DOHH2 (cell line): Measurements from ENCODE around the gene CSTB.

ENCODE experiments used
- H3F3A ChIP-seq: fragments of 200-600 bp; sonication (generic), shearing (Covaris generic); 2 replicates; pipeline ENCODE4 v1.6.0; 2016; ENCODE audit warnings: antibody characterized with exemption, mild to moderate bottlenecking; ENCODE audit not compliant: control insufficient read depth, insufficient read depth
- H3K27ac ChIP-seq: fragments of 200-600 bp; sonication (generic); 2 replicates; pipeline ENCODE4 v1.5.1; 2014; ENCODE audit warnings: low read depth, mild to moderate bottlenecking, low read length, moderate library complexity
- H3K27me3 ChIP-seq: fragments of 200-600 bp; sonication (generic); 2 replicates; pipeline ENCODE4 v1.6.1; 2014; ENCODE audit warnings: mild to moderate bottlenecking, low read length, mixed read lengths; ENCODE audit not compliant: control insufficient read depth
- H3K36me3 ChIP-seq: fragments of 200-600 bp; sonication (generic); 2 replicates; pipeline ENCODE4 v1.6.1; 2014; ENCODE audit warnings: mild to moderate bottlenecking, low read length, moderate library complexity, mixed read lengths; ENCODE audit not compliant: control insufficient read depth
- H3K4me1 ChIP-seq: fragments of 200-600 bp; sonication (generic); 2 replicates; pipeline ENCODE4 v1.6.1; 2014; ENCODE audit warnings: mild to moderate bottlenecking, low read length, mixed read lengths; ENCODE audit not compliant: control insufficient read depth
- H3K4me2 ChIP-seq: fragments of 200-600 bp; sonication (generic); 2 replicates; pipeline ENCODE4 v1.6.0; 2014; ENCODE audit warnings: mild to moderate bottlenecking, low read length, moderate library complexity
- H3K4me3 ChIP-seq: fragments of 200-600 bp; sonication (generic); 2 replicates; pipeline ENCODE4 v1.5.1; 2014; ENCODE audit warnings: mild to moderate bottlenecking, low read length, mixed read lengths
- H3K79me2 ChIP-seq: fragments of 200-600 bp; sonication (generic); 2 replicates; pipeline ENCODE4 v1.6.1; 2014; ENCODE audit warnings: mild to moderate bottlenecking, low read length, mixed read lengths; ENCODE audit not compliant: control insufficient read depth
- H3K9me2 ChIP-seq: fragments of 200-600 bp; sonication (generic); replicated peaks from 2 replicates; pipeline ENCODE4 v1.6.1; 2014; ENCODE audit warnings: mild to moderate bottlenecking, low read length, mixed read lengths; ENCODE audit not compliant: control insufficient read depth
- H3K9me3 ChIP-seq: fragments of 200-600 bp; sonication (generic); 2 replicates; pipeline ENCODE4 v1.6.1; 2014; ENCODE audit warnings: antibody characterized with exemption, low read length, mixed read lengths; ENCODE audit not compliant: control insufficient read depth, insufficient read depth
- H4K20me1 ChIP-seq: fragments of 200-600 bp; sonication (generic); 2 replicates; pipeline ENCODE4 v1.6.0; 2014; ENCODE audit warnings: low read depth, mild to moderate bottlenecking, antibody characterized with exemption, low read length, moderate library complexity; ENCODE audit not compliant: control insufficient read depth, insufficient read depth
- CTCF ChIP-seq: fragments of 200-600 bp; sonication (generic); IDR thresholded peaks from one replicate; pipeline ENCODE4 v1.5.1; 2014; ENCODE audit warnings: antibody characterized with exemption, mild to moderate bottlenecking, low read depth, low read length; ENCODE audit not compliant: poor library complexity, severe bottlenecking
- EZH2phosphoT487 ChIP-seq: fragments of 200-600 bp; sonication (generic); IDR thresholded peaks from 2 replicates; pipeline ENCODE4 v1.6.1; 2017; ENCODE audit warnings: borderline replicate concordance, mild to moderate bottlenecking, antibody characterized with exemption, low read length, moderate library complexity, mixed read lengths

CSTB gene

DNA sequence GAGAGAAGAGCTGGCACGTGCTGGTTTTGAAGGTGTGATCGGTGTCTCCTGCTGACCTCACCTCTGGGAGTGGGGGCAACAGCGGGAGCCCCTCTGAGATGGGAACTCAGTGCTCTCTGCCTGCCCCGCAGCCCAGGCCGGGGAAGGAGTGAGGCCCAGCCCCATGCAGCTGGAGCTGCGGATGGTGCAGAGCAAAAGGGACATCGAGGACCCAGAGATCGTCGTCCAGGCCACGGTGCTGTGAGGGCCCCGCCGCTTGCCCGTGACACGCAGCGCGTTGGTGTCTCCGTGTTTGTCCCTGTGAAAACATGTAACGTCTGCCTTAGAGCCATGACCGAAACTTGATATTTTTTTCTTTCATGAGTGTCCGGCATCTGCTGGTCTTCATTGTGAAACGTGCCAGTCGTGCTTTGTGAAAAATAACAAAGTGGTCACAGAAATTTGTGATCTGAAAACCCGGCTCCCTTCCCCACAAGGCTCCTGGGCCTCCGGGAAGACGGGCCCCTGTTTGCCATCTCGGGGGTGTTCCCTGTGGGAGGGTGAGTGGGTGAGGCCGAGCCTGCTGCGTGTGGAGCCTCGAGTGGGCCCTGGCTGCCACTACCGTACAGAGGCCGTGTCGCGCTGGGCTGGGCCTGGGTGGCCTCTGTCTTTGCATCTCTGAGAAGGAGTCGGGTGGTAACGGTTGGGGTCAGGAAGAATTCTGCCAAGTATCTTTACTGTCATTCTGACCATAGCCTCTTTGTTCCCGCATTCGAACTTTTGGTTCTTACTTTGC lies 20.1 kb downstream of the CSTB start:
- no peaks in the 10 kb centered on the region for H3K9me2 ChIP-seq
- H3F3A ChIP-seq, result no peaks in the 10 kb centered on the region
- H3K27ac ChIP-seq, result no peak overlapping the region
- peaks cover 21% of the 10 kb centered on the region for H3K36me3 ChIP-seq
- no peak overlapping the region for H3K4me3 ChIP-seq
- no peaks in the 10 kb centered on the region for H3K4me1 ChIP-seq
- no peaks in the 10 kb centered on the region for H3K27me3 ChIP-seq
- H3K79me2 ChIP-seq, result no peaks in the 10 kb centered on the region
- H3K9me3 ChIP-seq, result no peaks in the 10 kb centered on the region
- H3K4me2 ChIP-seq, result no peak overlapping the region
- no peaks in the 10 kb centered on the region for H4K20me1 ChIP-seq
- TF ChIP-seq CTCF (no peak), EZH2phosphoT487 (no peak)

DNA sequence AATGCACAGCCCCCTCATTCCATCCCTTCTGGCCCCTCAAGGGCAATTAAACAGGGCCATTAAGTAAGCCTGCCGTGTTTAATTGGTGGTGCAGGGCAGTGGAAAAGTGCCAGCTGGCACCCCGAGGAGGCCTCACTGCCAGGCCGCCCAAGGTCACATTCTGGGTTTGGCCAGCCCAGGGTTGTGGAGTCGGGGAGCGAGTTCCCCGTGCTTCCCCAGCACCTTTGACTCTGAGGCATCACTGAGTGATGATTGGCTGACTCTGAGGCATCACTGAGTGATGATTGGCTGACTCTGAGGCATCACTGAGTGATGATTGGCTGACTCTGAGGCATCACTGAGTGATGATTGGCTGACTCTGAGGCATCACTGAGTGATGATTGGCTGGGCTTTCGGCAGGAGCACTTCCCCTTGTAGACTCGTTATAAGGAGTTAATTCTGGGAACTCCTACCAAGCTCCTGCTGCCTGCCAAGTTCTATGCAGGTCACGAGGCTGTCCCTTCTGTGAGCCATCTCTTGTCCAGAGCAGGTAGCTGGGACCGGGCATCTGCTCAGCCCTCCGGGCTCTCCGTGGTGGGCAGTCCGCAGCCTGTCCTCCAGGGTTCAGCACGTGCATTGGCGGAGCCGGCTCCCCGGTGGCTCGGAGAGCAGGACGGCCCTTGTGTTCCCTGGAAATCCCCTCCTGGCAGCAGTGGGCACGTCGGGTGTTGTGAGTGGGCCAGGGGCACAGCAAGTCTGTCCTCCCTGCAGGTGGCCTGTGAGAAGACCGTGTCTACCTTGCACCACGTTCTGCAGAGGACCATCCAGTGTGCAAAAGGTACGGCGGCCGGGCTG lies 20.9 kb downstream of the CSTB start:
- Histone ChIP-seq H3K9me3 (no peaks in the 10 kb centered on the region), H3K4me1 (no peaks in the 10 kb centered on the region), H4K20me1 (no peaks in the 10 kb centered on the region), H3K27ac (no peak overlapping the region), H3K27me3 (no peaks in the 10 kb centered on the region), H3K79me2 (no peaks in the 10 kb centered on the region), H3K4me3 (no peak overlapping the region), H3K4me2 (no peak overlapping the region), H3F3A (no peaks in the 10 kb centered on the region), H3K36me3 (peaks cover 21% of the 10 kb centered on the region), H3K9me2 (no peaks in the 10 kb centered on the region)
- no peak for TF ChIP-seq CTCF

DNA sequence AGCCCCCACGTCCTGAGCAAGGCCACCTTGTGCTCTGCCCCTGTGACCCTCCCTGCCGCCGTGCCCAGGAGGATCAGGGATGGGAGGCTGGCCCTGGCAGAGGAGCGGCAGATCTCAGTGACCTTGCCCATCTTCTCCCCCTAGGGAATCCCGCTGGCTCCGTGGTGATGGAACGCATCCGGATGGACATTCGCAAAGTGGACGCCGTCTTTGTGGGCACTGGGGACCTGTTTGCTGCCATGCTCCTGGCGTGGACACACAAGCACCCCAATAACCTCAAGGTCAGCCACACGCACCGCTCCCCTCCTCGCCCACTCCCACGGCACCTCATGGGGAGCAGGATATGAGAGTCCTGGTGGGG lies 22.7 kb downstream of the CSTB start:
- peaks cover 21% of the 10 kb centered on the region for H3K36me3 ChIP-seq
- no peaks in the 10 kb centered on the region for H3F3A ChIP-seq
- no peaks in the 10 kb centered on the region for H3K9me3 ChIP-seq
- TF ChIP-seq CTCF, result no peak
- no peak for TF ChIP-seq EZH2phosphoT487
- no peaks in the 10 kb centered on the region for H3K4me1 ChIP-seq
- H3K27me3 ChIP-seq, result no peaks in the 10 kb centered on the region
- no peak overlapping the region for H3K4me2 ChIP-seq
- H3K79me2 ChIP-seq, result no peaks in the 10 kb centered on the region
- H3K9me2 ChIP-seq, result no peaks in the 10 kb centered on the region
- no peaks in the 10 kb centered on the region for H4K20me1 ChIP-seq
- H3K4me3 ChIP-seq, result no peak overlapping the region
- no peak overlapping the region for H3K27ac ChIP-seq
